Fibroblast of pulmonary artery (primary cell): ENCODE measurements around the gene RHOA.
"Not testable (repeated sequence)": the region's sequence is repeated elsewhere in the genome, so short reads cannot be mapped to it uniquely, and the experiment has no call there.

Experiments
- DNase-seq: peaks from one replicate; pipeline ENCODE4 v3.0.0-alpha.2; 2010; ENCODE audit warnings: low read depth
- H3K4me3 ChIP-seq: replicated peaks from 2 replicates; pipeline ENCODE4 v1.5.1; 2011; ENCODE audit warnings: low read depth, mild to moderate bottlenecking, control low read depth, low read length, moderate library complexity
- CTCF ChIP-seq: IDR thresholded peaks from 2 replicates; pipeline ENCODE4 v1.5.1; 2011; ENCODE audit warnings: mild to moderate bottlenecking, control low read depth, low read length, inconsistent platforms; ENCODE audit errors: missing control alignments

The RHOA gene

GRCh38 chr3:49412632-49413337, 1.0 kb upstream of the RHOA start:
- no peak for DNase-seq
- peak overlapping the region; percentile 91 for H3K4me3 ChIP-seq
- no peak for TF ChIP-seq CTCF

- TF ChIP-seq CTCF, result no peak
- H3K4me3 ChIP-seq, result peak overlapping the region; percentile 83
- no peak for DNase-seq
Measured at GRCh38 chr3:49411535-49411967, 225 bp downstream of the RHOA start.

- peak overlapping the region; percentile 83 for H3K4me3 ChIP-seq
- TF ChIP-seq CTCF, result no peak
- no peak for DNase-seq
Measured at GRCh38 chr3:49410846-49411534, 786 bp downstream of the RHOA start.

GRCh38 chr3:49410066-49410845, 1.5 kb downstream of the RHOA start:
- peak overlapping the region; percentile 83 for H3K4me3 ChIP-seq
- DNase-seq, result no peak
- no peak for TF ChIP-seq CTCF

GRCh38 chr3:49406571-49407565, 4.9 kb downstream of the RHOA start:
- no peak for DNase-seq
- no peak overlapping the region for H3K4me3 ChIP-seq
- no peak for TF ChIP-seq CTCF

- not testable (repeated sequence) for DNase-seq, H3K4me3 ChIP-seq
Measured at GRCh38 chr3:49405570-49405969, 6.2 kb downstream of the RHOA start.
